Occipital lobe (tissue), 2 donors: ENCODE results near the gene GRIN2B. TPM values are rescaled to one million over a fixed set of nuclear protein-coding genes. Genes with fewer than 3 reads are reported as not detected.

Source experiments
- DNase-seq: peaks from one replicate; lab custom pipeline; 2025; lab: John Stamatoyannopoulos, UW
- total RNA-seq: library from RNA; depleted of rRNA; stranded (reverse); fragments of >200 nt; gene quantifications from one replicate; pipeline ENCODE4 v1.2.3, GENCODE V29; 2014

GRIN2B gene
- total RNA-seq, 1 donor from 2014 or later: 144 TPM

GRCh38 chr12:13957576-13957975 is 23.8 kb downstream of the GRIN2B start:
- peak; percentile 56 for DNase-seq

DNA sequence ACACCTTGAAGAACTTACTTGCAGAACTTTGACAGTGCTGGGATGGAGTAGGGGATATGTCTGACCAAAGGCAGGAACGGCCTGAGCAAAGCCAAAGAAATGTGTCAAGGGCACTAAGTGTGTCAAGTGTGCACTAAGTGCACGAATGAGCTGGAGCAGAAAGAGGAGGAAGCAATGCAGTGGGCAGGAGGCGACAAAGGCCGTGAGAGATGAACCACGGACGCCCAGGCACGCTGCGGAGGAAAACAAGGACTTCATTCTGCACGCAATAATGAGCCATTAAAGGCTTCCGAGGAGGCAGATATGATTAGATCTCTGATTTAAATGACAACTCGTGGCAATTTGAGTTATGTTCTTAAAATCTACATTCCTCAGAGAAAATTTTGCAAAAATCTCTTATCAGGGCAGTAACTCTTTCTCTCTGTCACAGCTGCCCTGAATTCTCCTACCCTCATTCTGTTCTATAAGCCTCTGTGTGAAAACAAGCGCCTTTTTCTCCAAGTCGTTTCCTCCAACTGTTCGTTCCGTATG is 25.3 kb downstream of the GRIN2B start:
- peak; percentile 26 for DNase-seq

DNA sequence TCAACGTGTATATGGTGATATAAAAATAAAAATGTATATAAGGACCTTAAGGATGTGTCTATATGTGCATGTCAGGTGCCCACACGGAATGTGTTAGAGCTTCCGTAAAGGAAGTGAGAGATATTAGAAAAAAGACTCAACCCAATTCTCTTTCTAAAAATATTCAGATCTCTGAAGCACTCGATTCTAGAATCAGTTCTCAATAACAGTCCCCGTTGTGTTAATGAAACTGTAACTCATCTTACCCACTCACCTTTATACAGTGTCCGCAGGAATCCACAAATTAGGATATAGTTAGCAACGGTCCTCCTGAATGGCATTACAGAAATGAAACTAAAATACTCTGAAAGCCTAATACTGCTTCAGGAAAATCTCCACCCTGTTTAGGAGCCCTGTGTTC is 29.3 kb downstream of the GRIN2B start:
- DNase-seq: no peak

DNA sequence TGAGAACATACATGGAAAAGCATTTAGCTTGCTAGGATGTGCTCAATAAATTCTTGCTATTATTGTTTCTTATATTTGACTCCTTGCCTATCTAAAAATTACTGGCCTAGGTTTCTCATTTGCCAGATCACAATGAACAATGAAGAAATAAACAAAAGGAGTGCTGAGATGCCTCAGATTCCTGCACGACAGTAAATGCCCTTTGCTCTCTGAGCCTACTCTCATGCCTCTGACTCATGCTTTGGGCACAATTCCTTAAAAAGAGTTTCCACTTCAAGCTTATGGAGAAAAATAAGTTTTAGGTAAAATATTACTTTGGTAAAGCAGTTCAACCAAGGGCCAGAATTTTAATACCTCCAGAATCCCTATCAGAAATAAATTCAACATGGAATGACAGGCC is 30.9 kb downstream of the GRIN2B start:
- DNase-seq: no peak

DNA sequence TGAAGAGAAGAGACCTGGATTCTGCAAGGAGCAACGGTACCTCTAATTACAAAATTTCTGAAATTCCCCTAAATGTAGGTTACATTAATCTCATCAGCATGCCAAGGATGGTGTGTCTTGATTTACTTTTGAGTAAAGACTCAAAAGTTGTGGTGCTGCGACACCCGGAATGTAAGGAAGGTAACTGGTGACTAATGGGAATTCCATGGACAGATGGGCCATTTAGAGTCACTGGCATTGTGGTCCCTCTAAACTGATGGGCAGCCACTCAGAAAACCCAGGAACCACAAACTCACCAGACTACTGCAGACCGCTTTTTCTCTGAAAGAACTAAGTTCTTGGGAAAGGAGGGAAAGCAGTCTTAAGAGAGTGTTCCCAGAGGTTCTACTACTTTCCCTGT is 32.8 kb downstream of the GRIN2B start:
- DNase-seq: no peak

GRCh38 chr12:13947276-13947946 is 34.0 kb downstream of the GRIN2B start:
- DNase-seq: no peak

GRCh38 chr12:13945641-13946040 is 35.8 kb downstream of the GRIN2B start:
- DNase-seq: no peak

DNA sequence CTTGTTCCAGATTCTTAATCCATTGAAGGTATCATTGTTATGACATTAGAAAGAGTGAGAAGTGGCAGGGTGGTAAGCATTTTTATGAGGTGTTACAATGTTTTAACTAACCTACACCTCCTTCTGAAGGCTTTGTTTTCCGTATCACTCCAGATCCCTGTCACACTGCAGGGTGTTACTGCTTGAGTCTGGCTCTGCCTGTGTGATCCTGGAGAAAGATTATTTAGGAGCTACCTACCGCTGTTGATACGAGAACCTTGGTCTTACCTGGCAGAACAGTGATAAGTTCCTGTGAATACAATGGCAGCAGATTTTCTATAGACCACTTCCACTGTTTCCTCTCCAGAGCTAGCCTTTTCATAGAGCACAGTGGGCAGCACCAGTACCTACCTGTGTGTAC is 36.2 kb downstream of the GRIN2B start:
- no peak for DNase-seq

- DNase-seq: no peak
These were observed 38.6 kb downstream of the GRIN2B start for GRCh38 chr12:13942826-13943225.

GRCh38 chr12:13941258-13942249 is 39.8 kb downstream of the GRIN2B start:
- no peak for DNase-seq

DNA sequence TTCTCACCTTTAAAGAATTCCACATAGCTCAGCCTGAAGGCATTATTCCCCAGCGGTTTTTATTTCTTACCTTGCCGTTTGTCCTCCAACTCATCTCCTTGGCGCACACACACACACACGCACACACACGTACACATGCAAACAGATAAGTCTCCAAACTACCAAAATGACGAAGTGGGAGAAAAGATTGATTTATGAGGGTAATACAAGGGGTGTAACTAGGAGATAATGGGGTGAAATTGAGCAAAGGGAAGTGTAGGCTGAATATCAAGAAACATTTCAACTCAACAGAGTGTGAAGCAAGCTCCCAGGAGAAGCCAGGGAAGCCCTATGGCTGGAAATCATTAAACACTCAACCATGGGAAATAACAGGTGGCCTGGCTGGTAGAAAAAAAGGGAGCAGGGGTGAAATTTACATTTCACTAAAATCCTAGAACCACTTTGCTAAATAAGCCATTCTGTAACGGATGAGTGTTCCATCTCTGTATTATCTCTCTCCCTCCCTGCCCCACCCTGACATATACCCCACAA is 41.0 kb downstream of the GRIN2B start:
- no peak for DNase-seq

DNA sequence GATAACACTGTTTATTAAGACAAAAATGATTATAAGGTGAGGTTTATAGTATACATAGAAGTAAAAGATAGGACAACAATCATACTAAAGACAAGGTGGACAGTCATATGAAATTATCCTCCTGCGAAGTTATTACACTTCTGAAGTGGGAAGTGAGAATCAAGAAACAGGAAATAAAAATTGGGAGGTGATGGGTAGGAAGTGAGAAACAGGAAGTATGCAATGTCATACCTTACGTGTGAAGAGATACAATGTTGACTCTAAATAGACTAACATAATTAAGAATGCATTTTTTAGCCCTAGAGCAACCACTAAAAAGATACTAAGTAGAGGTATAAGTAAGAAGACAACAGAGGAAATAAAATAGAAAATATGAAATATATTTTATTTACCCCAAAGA is 43.7 kb downstream of the GRIN2B start:
- DNase-seq: no peak

- no peak for DNase-seq
These were observed 46.2 kb downstream of the GRIN2B start for GRCh38 chr12:13935169-13935568.
